ENCODE data around the gene SEC61A2. TPM values are rescaled to one million over a fixed set of nuclear protein-coding genes. Genes with fewer than 3 reads are reported as not detected.

Gene SEC61A2
- total and polyA plus RNA-seq, 2 donors from 2014 or later, result 3.6 to 8.9 TPM

DNA sequence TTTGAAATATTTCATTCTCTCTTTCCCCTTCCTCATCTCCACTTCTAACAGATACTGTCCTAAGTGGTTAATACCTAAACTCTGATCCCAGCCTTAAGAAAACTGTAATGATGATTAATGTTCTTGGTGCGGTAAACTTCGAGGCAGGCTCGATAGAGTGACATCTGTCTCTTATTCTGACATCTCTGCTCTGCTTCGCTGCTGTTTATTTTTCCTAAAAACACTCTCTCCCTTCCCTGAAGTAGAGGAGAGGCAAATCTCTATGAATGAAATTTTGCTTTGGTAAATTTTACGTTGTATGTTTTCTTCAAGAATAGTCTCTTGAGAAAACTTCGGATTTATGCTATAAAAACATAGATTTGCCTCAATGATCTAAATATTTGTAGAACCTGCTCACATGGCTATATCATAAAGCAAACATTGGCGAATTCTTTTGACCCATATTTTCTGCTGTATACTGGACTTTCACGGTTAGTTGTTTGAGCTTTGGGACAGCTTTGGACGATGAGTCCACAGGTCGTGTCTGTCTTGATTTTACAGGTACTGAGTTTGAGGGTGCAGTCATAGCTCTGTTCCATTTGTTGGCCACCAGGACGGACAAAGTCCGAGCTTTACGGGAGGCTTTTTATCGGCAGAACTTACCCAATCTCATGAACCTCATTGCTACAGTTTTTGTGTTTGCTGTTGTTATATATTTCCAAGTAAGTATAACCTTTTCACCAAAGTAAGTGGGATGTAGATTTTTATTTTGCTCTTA lies 27.1 kb downstream of the SEC61A2 start:
- FAIRE-seq (no peak), DNase-seq (no peak)
- Histone ChIP-seq H3K4me1 (ENCODE audit: control insufficient read depth in 2 of 3, insufficient read depth in 2 of 3, low read depth in 1 of 3, low read length in 3 of 3) (no peaks in the 10 kb centered on the region), H3K9me3 (ENCODE audit: control insufficient read depth in 2 of 3, insufficient read depth in 1 of 3, low read length in 3 of 3) (no peaks in the 10 kb centered on the region), H3K4me3 (ENCODE audit: low read length in 3 of 3) (no peak overlapping the region), H3K27ac (ENCODE audit: low read depth in 2 of 2, low read length in 2 of 2) (no peak overlapping the region), H3K36me3 (ENCODE audit: control insufficient read depth in 2 of 3, insufficient read depth in 3 of 3, low read length in 3 of 3) (peaks cover 3 to 6% (median 4%) of the 10 kb centered on the region in 3 donors), H3K27me3 (ENCODE audit: control insufficient read depth, insufficient read depth, low read length) (no peaks in the 10 kb centered on the region), H3K9ac (ENCODE audit: low read length in 3 of 3) (no peak overlapping the region)
- TF ChIP-seq, protein P1, sequence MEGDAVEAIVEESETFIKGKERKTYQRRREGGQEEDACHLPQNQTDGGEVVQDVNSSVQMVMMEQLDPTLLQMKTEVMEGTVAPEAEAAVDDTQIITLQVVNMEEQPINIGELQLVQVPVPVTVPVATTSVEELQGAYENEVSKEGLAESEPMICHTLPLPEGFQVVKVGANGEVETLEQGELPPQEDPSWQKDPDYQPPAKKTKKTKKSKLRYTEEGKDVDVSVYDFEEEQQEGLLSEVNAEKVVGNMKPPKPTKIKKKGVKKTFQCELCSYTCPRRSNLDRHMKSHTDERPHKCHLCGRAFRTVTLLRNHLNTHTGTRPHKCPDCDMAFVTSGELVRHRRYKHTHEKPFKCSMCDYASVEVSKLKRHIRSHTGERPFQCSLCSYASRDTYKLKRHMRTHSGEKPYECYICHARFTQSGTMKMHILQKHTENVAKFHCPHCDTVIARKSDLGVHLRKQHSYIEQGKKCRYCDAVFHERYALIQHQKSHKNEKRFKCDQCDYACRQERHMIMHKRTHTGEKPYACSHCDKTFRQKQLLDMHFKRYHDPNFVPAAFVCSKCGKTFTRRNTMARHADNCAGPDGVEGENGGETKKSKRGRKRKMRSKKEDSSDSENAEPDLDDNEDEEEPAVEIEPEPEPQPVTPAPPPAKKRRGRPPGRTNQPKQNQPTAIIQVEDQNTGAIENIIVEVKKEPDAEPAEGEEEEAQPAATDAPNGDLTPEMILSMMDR (IDR thresholded peaks at IDR 0.05; ENCODE audit: borderline replicate concordance, extremely low read depth, insufficient read depth), result no peak
- intact Hi-C loops (cut with DNase I), result no loop called here

DNA sequence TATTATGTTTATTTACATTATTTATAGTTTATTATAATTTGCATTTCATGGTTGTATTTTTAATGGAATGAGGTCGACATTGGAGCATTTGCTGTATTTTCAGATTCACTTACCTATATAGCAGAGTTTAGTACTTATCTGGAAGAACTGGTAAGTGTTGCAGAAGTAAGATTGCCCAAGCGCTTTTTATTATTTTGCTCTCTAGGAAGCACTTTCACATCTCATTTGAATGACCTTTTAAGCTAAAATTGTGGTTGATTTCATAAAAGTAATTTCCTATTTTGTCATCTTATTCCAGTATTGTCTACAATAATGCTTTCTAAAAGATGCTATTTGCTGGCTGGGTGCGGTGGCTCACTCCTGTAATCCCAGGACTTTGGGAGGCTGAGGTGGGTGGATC lies 28.6 kb downstream of the SEC61A2 start:
- no peak overlapping the region for H3K27ac ChIP-seq (ENCODE audit: low read depth in 2 of 2, low read length in 2 of 2)
- H3K27me3 ChIP-seq (ENCODE audit: control insufficient read depth, insufficient read depth, low read length), result no peaks in the 10 kb centered on the region
- no peak for FAIRE-seq
- peaks cover 4 to 11% (median 6%) of the 10 kb centered on the region in 3 donors for H3K36me3 ChIP-seq (ENCODE audit: control insufficient read depth in 2 of 3, insufficient read depth in 3 of 3, low read length in 3 of 3)
- DNase-seq, result no peak
- TF ChIP-seq, protein P1 (IDR thresholded peaks at IDR 0.05; ENCODE audit: borderline replicate concordance, extremely low read depth, insufficient read depth), result no peak
- no peak overlapping the region for H3K9ac ChIP-seq (ENCODE audit: low read length in 3 of 3)
- no peaks in the 10 kb centered on the region for H3K9me3 ChIP-seq (ENCODE audit: control insufficient read depth in 2 of 3, insufficient read depth in 1 of 3, low read length in 3 of 3)
- no peak overlapping the region for H3K4me3 ChIP-seq (ENCODE audit: low read length in 3 of 3)
- no peaks in the 10 kb centered on the region for H3K4me1 ChIP-seq (ENCODE audit: control insufficient read depth in 2 of 3, insufficient read depth in 2 of 3, low read depth in 1 of 3, low read length in 3 of 3)
- intact Hi-C loops (cut with DNase I), result no loop called here

DNA sequence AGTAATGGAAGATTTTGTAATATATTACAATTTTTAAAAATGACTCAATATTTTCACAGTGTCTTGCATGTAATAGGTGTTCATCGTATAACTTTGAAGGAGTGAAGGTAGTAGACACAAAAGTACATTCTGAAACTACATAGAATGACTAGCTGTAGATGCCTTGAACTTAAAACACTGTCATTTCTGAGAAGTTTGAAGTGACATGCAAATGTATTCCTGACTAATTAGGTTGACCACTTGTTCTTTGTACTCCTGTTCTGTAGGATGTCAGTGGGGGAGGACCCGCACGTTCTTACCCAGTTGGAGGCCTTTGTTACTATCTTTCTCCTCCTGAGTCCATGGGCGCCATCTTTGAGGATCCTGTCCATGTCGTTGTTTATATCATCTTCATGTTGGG lies 31.2 kb downstream of the SEC61A2 start:
- Histone ChIP-seq H3K27ac (ENCODE audit: low read depth in 2 of 2, low read length in 2 of 2) (no peak overlapping the region), H3K36me3 (ENCODE audit: control insufficient read depth in 2 of 3, insufficient read depth in 3 of 3, low read length in 3 of 3) (peaks cover 6 to 11% (median 7%) of the 10 kb centered on the region in 3 donors), H3K4me1 (ENCODE audit: control insufficient read depth in 2 of 3, insufficient read depth in 2 of 3, low read depth in 1 of 3, low read length in 3 of 3) (no peaks in the 10 kb centered on the region), H3K9ac (ENCODE audit: low read length in 3 of 3) (no peak overlapping the region), H3K4me3 (ENCODE audit: low read length in 3 of 3) (no peak overlapping the region), H3K27me3 (ENCODE audit: control insufficient read depth, insufficient read depth, low read length) (no peaks in the 10 kb centered on the region), H3K9me3 (ENCODE audit: control insufficient read depth in 2 of 3, insufficient read depth in 1 of 3, low read length in 3 of 3) (no peaks in the 10 kb centered on the region)
- TF ChIP-seq, protein P1 (IDR thresholded peaks at IDR 0.05; ENCODE audit: borderline replicate concordance, extremely low read depth, insufficient read depth), result no peak
- intact Hi-C loops (cut with DNase I), result no loop called here
- FAIRE-seq, result no peak
- DNase-seq, result no peak
